Hepatic stellate cell (primary cell): ENCODE measurements around the gene EPHA6.

Source experiments
- DNase-seq: peaks from one replicate; pipeline ENCODE4 v3.0.0; 2011; ENCODE audit warnings: low spot score

The EPHA6 gene

DNA sequence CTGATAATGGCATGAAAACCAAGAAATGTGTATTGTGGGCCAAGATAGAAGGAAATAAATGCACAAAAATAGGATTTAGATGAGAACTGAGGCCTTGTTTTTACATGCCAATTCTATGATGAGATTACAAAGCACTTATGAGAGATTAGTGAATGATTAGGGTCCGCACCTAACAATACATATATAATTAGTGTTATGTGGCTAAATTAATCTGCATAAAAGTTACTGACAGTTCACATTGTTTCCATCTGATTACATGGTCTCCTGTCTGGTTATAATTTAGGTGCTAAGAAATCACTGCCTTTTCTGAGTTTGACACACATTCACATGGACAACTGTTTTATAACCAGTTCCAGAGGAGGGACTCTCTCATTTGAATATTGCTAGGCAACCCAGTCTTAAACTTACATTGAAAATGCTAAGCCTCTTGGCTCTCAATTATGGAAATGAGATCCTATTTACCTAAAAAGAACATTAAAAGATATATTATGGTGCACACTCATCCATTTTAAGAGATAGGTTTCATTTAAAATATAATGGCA lies 833.1 kb downstream of the EPHA6 start:
- DNase-seq = no peak

DNA sequence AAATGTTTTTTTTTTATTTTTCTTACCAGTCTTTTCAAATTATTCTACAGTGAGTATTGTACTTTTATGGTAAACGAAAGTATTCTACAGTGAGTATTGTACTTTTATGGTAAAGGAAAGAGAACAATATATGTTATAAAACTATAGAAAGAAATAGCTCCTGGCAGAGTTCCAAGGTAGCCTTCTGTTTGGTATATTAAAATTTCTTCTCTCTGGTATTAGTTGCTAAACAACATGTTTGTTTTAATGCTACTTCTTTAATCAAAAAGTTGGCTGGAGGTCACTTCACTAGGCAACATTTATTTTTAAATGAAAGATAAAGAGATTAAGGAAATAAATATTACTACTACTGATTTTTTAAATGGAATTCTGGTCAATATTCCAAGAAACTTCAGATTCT lies 841.6 kb downstream of the EPHA6 start:
- DNase-seq = no peak

DNA sequence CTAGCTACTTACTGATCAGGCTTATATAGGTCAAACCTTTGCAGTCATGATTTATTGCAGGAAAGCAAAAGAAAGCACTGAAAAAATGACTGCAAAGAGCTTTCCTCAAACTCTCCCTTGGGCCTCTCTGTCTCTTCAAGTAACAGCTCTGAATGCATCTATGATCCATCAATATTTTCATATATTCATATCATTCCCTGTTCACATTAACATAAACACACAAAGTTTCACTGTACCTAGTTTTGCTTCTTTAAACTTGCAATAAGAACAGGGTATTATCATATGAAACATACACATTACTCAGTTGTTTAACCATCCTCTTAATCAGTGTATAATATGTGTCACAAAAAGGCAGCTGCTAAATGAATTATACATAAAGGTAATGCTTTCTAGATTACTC lies 842.2 kb downstream of the EPHA6 start:
- no peak for DNase-seq

DNA sequence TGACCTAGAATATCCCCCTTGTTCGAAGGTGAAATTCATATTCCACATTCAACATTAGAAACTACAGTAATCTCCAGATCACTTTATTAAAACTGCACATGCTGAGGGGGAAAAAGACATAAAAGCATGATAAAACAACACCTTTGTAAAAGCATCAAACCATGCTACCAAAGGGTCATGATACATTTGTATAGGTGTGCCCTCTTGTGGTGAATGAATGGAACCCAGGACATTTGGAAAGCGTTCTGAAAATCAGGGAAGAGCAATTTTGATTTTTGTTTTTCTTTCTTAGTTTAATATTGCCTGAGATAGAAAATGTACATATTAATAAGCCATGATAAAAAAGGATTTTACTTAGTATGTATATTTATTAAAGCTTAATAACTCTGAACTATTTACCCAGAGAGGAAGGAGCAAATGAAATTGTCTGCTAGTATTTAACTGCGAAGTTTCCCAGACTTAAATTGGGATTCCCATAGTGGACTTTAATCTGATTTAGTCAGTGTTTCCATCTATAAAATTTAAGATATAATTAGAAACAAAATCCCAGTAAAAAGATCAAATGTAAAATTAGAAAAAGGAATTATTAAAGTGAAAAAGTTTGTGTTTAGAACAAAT lies 844.4 kb downstream of the EPHA6 start:
- DNase-seq = no peak

DNA sequence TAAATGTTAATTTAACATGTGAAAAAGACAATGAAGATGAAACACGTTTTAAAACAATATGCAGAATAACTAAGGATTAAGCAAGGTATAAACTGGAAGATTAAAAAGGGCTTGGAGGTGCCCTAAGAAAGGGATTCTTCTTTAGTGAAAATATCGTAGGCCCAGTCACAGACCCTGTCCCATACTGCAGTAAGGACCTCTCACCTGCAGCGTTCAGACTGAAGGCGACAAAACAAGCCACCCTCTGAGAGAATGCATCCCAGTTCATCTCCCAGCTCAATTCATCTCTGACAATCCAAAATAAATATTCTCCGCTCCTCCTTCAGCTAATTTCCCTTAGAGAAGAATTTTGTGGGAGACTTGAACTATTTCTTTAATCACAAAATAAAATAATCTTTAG lies 847.9 kb downstream of the EPHA6 start:
- no peak for DNase-seq

DNA sequence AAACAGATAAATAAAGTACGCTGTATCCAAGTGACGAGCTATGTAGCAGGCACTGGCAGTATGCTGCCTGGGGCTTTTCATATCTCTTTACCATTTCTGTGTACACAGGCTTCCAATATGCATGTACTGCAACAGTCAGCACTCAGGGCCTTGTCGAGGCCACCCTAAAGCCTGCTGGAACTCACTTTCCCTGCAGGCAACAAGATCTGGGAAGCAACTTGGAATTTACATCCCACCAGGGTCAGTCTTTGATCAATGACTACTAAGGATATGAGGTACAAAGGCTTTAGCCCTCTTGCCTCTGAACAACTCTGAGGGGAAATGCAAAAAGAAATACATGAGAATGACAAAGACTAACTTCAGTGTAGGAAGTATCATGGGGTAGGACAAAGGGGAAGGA lies 848.4 kb downstream of the EPHA6 start:
- DNase-seq = no peak

DNA sequence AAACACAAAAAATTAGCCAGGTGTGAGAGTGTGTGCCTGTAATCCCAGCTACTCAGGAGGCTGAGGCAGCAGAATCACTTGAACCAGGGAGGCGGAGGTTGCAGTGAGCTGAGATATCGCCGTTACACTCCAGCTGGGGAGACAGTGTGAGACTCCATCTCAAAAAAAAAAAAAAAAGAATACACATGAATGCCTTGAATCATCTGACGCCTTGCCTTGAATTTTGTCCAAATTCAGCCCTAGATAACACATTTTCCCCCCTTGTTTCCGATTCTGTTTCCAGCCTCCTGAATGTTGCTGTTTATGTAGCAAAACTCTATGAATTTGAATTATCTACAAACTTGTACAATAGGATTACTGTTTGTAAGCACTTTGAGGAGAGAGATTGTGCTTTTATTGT lies 851.5 kb downstream of the EPHA6 start:
- no peak for DNase-seq

DNA sequence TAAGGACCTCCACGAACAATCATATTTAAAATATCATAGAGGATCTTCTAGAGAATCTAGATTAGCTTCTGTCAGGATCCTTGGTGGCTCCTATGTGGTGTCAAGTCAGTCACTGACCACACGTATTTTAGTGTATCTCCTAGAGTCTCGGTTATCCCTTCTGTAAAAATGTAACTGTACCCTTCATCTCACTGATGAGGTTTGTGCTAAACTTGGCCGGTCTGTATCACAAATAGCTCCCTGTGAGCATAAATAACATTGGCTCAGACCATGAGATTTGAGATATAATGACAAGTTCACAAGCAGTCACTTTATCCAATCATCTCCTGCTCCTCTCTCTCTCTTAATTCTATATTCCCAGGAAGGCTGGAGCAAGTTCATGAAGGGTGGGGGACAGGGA lies 856.6 kb downstream of the EPHA6 start:
- DNase-seq = no peak

DNA sequence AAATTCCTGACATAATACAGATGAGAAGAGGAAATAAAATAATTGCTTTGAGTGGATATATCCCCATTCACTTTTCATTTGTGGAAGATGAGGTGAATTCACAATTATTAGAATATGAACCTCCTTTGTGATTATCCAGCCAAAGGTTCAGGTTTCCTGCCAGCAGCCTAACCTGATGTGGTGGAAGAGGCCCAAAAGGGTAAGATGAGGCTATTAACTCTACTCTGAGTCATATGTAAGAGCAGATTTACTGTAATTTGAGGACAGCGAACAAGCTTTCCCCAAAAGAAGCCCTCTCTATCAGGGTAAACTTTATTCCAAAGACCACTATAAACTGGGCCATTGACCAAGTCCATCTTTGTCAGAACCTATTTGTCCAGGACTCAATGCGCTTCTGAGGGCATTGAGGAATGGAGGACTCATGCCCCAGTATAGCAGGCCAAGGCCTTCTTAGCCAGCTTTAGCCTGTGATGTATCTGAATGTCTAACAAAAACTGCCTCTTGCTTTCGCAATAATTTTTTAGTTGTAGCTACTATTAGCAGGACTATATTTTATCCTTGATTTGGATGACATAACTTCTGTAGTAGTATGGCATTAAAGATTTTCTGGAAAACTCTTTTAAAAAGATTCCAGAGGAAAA lies 859.1 kb downstream of the EPHA6 start:
- DNase-seq = no peak

DNA sequence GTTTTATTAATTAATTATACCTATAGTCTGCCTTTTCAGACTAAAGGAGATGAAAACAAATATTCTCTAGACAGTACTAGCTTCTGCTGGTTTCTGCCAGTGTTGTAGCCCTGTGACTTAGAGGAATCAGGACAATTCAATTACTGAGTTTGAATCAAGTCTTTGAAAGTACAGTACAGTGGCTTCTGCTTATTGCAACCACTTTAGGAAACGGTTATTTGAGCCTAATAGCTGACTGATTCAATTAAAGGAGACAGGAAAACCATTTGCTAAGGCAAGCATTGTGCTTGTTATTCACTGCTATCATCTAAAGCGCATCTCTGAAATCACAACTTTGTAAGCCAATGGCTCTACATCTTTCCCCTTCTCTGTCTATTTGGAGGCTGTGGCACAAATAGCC lies 860.1 kb downstream of the EPHA6 start:
- no peak for DNase-seq

DNA sequence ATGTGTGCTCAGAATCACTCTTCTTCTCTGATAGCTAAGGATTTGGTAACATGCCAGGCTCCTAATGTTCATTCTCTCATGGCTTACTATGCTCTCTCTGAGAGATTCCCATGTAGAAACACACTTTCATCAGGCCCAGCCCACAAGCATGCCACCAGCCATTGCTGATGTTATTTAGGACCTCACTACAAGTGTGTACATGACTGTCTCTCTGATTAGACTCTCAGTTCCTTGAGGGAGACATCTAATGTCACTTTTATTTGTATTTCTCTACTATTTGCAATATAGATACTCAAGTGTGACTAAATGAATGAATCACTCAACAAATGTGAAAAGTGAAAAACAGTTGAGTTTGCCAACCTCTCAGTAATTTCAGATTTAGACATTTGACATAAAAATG lies 865.8 kb downstream of the EPHA6 start:
- DNase-seq = no peak

DNA sequence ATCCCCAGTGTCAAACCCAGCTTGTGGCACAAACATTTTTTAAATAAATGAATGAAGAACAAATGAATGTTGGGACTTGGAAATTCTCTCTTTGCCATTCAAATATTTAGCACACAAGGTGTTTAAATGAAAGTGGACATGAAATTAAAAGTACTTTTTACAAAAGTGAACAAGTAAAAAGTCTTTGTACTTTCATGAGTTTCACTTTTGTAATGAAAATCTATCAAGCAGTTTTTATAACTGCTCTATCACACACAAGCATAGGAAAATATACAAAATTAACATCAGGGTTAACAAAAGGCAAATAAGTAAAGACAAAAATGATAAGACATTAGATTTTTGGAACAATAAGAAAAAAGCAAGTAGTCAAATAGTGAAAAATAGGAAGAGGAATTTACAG lies 866.3 kb downstream of the EPHA6 start:
- no peak for DNase-seq

DNA sequence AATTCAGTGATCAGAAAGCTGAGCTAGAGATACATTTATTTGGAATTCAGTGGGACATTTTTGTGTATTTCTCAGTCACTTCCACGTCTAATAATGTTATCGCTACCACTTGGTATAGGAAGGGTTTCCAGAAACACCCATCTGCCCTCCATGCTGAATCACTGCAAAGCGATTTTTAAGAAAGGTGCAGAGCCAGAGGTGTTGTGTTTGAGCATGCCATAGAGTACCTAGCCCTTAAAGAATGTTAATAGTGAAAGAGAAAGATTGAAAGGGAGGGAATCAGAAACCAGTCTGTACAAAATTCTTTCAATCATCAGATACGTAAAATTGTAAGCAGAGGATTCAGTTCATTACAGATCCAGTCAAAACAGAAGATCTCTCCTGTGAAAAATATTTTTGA lies 870.1 kb downstream of the EPHA6 start:
- no peak for DNase-seq

DNA sequence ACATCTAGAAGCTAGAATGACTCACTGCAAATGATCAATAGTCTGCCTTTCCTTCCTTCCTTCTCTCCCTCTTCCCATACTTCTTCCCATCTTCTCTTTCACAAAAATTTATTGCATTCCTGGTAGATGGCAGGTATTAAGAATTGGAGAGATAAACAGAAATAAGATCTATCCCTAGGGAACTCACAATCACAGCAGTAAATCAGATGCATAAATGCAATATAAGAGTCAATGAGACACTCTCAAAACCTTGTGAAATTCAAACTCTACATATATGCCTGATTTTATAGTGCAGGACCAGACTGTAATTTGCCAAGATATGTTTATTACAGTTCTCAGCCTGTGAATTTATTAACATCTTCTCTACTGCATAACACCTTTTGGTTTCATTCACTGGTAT lies 871.9 kb downstream of the EPHA6 start:
- DNase-seq = no peak

DNA sequence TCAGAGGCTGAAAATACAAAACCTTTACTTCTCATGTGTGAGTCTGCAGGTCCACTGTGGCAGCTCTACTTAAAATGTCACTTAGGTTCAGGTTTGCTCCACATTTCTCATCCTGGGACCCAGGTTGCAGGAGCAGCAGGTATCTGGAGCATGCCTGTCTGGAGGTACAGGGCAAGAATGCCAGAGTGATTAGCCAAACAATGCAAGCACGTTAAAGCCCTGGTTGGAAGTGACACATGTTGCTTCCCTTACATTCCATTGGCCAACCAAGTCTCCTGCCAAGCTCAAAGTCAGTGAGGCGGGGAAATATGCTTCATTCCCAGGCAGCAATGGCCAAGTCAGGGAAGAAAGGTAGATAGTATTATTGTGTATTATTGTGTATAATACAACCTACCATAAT lies 873.3 kb downstream of the EPHA6 start:
- DNase-seq = no peak

DNA sequence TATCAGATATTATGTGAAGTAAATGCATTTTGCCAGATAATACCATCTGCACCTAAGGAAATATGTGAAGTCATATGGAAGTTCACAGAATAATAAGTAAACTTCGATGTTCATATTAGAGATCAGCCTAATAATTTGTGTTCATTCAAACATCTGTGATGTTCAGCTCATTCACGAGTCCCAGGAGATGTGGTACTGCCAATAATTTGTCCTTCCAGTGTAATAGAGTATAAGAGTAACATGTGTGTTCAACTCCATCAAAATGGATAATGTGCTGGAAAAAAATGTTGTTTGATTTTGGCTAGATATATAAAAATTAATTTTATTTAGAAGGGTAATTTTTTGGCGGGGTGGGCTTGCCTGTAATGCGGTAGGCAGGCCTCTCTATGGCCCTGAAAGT lies 874.7 kb downstream of the EPHA6 start:
- no peak for DNase-seq

DNA sequence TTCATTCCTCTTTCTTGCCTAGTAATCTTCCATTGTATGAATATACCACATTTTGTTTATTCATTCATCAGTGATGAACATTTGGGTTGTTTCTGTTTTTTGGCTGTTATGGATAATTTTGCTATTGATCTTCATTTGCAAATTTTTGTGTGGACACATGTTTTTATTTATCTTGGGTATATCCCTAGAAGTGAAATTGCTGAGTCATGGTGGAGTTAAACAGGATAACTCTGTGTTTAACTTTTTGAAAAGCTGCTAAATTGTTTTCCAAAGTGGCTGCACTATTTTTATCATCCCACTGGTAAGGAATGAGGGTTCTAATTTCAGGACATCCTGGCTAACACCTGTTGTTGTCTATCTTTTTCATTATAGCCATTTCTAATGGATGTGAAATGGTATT lies 875.6 kb downstream of the EPHA6 start:
- DNase-seq = no peak

DNA sequence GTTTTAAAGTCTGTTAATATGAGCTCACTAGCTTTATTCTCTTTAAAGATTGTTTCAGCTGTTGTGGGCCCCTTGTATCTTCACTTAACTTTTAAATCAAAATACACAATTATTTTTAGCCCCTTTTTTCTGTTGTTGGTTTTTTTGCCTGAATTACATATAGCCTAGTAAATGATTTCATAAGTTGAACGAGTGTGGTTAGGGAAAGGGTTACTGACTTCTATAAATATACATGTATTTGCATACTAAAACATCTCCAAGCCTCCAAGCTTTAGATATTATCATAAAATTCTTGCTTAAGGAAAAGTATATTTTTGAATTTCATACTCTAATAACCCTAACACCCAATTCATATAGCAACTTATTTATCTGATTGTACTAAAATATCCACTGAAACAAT lies 877.0 kb downstream of the EPHA6 start:
- no peak for DNase-seq

DNA sequence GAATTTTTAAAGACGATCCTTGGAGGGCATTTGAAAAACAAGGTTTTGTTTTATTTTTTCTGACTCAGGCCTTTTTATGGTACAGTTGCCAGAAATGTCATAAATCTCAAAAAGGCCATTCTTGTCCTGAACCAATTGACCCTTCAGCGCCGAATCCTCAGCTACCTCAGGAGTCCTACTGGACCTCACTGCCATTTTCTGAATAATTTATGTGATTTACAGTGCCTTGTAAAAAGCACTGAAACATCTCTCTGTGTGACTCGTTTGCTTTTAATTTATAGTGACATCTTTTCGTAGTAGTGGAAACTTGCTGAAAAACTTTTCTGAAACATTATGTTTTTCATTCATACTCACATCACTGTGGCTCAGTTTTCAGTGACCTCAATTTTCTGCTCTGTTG lies 878.0 kb downstream of the EPHA6 start:
- no peak for DNase-seq

DNA sequence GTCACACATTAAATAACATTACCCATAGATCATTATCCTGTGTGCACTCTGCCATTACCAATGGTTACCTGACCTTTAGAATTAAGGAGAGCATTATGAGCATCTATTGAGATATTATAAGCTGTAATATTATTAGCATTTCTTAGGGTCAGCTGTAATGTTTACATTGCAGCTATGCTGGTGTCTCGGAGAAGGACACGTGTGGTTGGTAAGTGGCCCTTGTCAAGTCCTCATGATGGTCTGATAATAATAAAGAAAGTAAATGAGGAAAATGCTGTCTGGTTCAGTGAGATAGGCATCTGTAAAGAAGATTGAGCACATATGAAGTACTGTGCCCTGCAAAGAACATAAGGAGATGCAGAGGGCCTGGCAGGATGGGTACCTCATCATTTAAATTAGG lies 878.4 kb downstream of the EPHA6 start:
- no peak for DNase-seq

DNA sequence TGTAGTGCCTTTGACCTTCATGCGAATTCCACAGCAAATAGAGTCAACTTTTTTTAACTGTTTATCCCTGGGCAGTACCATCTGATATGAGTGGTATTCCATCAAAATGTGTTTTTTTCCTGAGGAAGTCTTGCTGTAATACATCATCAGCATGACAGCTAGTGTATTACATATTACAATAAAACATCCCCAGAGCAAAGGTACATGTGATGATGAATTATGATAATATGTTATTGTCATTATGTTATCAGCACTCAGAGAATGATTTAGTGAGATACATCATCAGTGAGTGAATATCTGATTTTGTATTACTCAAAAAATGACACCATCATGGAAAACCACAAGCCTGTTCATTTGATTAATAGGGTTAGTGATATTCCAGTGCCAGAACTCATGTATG lies 880.5 kb downstream of the EPHA6 start:
- no peak for DNase-seq

DNA sequence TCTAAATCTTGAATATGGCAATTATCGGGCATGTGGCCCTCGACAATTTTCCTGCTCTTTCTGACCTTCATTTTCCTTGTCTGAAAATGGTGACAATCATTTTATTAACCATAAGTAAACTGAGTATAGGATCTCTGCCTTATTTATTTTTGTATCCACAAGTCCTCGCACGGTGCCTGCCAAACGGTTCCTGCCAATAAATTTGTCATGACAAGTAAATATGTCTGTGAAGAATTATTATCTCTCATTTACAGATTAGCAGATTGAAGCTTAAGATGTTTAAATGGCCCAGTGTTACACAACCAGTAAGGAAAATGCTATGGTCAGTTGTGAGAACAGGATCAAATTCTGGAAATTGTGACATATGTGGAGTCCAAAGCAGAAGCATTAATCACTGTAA lies 884.3 kb downstream of the EPHA6 start:
- no peak for DNase-seq

DNA sequence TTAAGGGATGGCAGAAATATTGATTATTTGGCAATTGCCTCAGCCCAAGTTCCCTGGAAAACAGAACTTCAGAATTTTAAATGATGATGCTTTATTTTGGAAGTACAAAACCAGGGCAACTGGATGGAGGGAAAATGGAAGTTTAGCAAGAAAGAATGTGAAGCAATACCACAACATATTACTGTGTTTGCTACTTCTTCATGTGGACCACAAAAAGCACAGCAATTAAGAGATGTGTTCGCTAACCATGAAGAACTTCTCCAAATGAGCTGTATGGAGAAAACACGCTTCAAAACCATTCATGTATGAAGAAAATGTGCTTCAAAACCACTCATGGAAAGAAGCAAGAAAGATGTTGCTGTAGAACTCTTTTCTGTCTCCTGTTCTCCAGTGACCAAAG lies 885.5 kb downstream of the EPHA6 start:
- no peak for DNase-seq

DNA sequence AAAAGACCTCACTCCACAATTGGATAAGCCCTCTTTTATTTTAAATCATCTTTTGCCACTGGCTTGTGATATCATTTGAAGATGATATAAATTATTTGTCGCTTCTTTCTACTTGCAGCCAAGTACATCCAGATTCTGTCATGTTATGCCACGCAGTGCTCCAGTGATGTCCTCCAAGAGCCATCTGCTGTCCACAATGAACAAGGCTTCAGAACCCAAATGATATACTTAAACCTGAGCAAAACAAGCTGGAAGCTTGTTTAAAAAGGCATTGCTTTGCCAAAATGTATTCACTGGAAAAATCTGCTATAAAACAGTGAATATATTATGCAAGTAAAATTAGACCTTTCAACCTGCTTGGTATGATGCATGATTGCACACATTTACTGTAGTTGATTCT lies 891.4 kb downstream of the EPHA6 start:
- no peak for DNase-seq
